Activated CD4-positive, CD25-positive, alpha-beta regulatory T cell treated with anti-CD3 and anti-CD28 coated beads, Interleukin-2, amount 50 U/mL, for 72 hours (primary cell): ENCODE measurements around the gene PARVB.

Source experiments
- DNase-seq: peaks from one replicate; pipeline ENCODE4 v3.0.0; 2021

The PARVB gene, protein sequence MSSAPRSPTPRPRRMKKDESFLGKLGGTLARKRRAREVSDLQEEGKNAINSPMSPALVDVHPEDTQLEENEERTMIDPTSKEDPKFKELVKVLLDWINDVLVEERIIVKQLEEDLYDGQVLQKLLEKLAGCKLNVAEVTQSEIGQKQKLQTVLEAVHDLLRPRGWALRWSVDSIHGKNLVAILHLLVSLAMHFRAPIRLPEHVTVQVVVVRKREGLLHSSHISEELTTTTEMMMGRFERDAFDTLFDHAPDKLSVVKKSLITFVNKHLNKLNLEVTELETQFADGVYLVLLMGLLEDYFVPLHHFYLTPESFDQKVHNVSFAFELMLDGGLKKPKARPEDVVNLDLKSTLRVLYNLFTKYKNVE

DNA sequence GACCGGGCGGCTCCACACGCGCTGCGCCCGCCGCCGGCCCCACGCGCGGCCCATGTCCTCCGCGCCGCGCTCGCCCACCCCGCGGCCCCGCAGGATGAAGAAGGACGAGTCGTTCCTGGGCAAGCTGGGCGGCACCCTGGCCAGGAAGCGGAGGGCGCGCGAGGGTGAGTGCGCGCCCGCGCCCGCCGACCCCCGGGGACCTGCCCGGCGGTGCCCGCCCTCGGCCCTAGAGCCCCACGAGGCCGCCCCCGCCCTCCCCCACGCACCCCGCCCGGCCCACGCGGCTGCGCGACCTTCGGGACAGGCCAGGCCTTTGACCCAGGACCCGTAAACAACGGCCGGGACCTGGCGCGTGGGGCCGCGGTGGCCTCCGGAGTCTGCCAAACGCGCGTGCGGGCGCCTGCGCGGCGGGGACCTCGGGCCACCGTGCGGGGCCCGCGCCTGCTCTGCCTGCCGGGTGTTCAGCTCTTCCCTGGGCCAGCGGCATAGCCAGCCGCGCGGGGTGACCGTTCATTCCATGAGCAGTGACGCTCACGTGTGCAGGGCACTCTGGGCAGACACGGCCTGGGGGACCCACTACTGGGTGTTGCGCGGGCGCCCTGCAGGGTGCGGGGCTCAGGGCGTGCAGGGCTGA is at the start of gene PARVB:
Gene PARVB, plus strand, starts transcription at position 15 of the 634 bp plus-strand sequence. Its CDS starts 38 bp downstream, at position 53.
- peak; percentile 34 for DNase-seq

DNA sequence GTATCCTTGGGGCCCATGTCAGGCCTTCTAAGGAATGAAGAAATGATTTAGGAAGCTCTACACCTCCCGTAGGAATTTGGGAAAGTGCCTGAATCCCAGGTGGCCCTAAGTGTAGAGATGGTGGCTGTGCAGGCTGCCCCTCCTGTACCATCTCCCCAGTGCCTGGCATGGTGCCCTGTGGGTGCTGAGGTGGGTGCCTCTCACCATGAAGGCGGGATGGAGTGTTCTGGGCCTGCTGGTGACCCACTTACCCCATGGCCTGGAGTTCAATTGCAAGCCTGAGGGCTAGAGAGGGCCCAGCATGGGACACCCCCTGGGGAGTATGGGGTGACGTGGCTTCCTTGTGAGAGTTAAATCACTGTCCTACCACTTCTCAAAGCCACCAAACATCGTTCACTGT is 49.1 kb upstream of the PARVB start:
- no peak for DNase-seq

DNA sequence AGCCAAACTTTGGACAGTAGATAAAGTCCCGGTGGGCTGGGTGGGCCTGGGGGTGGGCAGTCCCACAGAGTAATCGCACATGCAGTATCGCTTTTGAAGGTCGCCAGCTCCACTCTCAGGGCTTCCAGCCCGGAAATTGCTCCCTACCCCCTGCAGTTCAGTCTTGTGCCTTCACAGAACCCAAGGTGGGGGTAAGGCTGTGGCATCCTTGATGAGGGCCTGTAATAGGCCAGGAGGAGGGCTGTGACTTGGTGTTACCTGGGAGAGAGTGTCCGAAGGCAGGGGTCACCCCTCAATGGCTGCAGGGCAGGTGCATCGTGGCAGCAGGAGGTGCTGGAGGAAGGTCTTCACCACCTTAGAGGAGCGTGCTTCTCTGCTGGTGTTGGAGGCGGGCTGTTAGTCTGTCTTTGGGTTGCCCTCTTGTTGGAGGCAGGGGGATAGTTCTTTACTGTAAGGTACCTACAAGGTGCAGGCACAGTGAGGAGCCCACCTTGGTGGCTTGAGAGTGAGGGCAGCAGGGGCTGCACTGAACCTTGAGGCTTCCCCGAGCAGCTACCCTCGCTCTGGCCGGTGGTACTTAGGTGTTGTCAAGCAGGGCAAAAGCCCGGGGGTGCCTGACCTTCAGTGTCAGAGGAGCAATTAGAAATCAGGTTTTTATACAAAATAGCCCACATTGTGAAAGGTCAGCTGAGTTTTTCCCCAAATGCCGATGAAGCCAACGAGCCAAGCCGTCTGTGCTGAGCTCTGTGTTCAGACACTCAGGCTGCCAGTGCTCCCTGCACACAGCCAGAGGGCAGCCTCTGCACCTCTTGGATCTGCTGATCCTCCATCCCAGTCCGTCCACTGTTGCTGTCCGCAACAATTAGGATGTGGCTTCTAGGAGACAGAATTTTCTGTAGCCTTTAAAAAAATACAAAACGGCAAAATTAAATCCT is 47.0 kb upstream of the PARVB start:
- no peak for DNase-seq

DNA sequence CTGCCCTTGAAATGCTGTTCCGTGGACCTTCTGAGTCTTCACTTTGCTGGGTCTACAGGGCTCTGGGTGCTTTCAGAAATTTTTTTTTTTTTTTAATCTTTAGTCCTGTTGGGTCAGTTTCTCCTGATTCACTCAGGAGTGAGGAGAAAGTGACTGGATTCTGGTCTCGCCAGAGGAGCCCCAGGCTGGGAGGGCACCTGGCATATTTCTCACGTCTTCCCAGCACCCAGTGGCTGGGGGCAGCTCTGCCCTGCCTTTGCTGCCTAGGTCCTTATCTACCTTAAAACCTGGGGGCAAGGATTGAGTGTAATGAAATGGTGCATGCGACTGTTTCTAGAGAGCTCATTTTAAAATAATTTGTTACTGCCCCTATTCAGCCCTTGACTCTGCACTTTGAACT is 45.5 kb upstream of the PARVB start:
- DNase-seq = no peak

DNA sequence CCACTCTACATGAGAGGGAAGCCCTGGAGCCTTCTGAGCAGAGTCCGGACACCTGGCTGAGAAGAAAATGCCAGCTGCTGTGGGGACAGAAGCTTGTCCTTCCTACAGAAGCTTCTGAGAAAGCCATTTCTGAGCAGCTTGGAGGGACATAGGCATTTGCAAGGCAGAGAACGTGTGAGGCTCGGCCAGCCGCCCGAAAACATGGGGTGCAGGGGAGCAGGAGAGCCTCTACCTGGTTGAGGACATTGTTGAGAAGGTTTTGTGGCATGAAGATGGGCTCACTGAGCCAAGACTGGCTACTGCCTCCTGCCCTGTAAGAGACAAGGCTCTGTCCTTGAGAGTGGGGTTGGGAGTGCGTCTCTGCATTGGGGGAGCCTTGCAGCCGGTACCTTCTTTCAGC is 43.5 kb upstream of the PARVB start:
- DNase-seq = no peak

DNA sequence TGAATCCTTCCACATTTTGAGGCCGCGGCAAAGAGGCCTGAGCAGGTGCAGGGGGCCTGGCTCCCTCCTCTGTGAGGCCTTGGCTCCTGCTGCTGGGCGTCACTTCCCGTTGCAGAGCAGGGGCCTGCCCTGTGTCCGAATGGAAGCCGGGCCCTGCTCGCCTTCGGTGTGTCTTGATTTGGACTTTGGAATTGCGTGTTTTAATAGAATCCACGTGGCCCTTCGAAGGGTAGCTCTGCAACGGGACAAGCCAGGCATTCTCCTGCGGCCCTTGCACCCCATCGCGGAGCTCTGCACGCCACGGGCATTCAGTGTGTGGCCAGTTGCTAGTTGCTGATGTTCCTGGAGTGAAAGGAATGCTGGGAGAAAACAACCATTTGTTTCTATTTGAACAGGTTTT is 43.1 kb upstream of the PARVB start:
- DNase-seq = no peak

DNA sequence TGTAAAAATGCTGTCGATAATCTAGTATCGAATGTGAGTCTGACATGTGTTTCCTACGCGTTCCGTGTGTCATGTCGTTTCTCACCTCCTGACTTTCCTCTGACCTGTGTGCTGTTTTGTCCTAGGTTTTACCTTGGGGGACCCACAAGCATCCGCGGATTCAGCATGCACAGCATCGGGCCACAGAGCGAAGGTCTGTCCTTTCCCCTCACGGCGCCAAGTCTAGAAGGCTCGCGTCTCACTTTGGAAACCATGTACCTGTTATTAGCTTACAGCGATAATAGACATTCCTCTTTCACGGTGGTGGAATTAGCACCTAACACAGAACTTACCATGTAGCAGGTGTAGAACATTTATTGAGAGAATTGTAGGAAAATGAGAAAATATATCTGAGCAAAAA is 40.3 kb upstream of the PARVB start:
- no peak for DNase-seq

DNA sequence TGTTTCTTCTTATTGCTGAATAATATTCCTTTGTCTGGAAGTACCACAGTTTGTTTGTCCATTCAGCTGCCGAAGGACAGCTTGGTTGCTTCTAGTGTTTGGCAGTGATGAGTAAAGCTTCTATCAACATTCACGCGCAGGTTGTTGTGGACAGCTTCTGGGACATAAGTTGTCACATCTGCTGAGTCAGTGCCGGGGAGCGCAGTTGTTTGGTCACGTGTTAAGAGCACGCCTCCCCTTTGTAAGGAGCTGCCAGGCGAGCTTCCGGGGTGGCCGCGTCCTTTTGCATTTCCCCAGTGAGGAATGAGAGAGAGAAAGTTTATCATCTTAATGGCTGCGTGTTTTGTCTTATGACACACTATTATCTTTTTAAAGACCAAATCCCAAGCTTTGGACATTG is 38.6 kb upstream of the PARVB start:
- no peak for DNase-seq

DNA sequence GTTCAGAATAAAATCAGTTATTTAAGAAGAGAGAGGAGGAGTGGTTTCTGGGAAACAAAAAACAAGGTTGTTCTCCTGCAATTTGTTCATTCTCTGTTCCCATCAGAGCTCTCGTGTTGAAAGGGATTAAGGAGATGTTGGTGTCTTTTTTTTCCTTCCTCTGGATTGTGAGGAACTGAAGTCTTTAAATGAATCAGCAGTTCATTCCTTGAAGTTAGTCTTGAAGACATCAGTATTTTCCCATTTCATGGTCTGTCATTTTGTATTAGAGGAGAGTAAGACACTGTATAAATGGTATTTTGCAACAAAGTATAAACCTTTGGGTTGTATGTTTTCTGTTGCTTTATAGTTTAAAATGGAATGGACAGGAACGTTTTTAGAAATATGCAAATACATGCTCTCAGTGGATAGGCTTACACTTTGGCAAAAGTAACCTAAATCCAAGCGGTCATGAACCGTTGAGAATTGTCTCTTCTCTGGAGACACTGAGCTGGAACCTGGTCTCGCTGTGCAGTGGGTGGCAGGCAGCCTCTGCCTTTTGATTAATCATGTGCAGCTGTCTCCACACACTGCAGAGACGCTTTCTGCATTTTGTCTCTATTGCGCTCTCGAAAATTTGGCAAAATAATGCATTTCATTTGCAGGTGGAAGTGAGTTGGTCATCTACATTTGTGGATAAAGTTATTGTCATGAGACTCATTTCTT is 35.8 kb upstream of the PARVB start:
- no peak for DNase-seq

DNA sequence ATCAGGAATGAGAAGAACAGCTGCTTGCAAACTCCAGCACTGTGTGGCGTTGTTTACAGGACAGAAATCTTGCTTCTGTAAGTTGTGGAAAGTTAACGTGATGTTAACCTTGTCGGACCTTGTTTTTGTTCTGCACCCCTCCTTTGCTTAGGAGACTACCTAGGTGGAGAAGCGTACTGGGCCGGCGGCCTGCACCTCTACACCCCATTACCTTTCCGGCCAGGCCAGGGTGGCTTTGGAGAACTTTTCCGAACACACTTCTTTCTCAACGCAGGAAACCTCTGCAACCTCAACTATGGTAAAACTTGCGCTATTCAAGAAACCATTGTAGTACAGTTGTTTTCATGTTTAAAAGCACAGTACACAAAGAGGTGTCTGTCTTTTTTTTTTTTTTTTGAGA is 35.1 kb upstream of the PARVB start:
- DNase-seq = no peak

DNA sequence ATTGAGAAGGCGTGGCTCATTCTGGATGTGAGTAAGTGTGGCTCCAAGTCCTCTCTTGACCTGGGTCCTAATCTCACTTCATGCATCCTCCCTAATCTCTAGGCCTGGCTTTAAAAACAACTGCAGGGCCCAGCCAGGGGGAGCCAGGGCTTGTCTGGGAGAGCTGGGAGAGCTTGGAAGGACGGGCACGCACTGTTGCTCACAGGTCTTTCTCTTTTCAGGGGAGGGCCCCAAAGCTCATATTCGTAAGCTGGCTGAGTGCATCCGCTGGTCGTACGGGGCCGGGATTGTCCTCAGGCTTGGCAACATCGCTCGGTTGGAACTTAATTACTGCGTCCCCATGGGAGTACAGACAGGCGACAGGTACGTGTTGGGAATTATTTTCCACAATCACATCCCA is 34.1 kb upstream of the PARVB start:
- no peak for DNase-seq

DNA sequence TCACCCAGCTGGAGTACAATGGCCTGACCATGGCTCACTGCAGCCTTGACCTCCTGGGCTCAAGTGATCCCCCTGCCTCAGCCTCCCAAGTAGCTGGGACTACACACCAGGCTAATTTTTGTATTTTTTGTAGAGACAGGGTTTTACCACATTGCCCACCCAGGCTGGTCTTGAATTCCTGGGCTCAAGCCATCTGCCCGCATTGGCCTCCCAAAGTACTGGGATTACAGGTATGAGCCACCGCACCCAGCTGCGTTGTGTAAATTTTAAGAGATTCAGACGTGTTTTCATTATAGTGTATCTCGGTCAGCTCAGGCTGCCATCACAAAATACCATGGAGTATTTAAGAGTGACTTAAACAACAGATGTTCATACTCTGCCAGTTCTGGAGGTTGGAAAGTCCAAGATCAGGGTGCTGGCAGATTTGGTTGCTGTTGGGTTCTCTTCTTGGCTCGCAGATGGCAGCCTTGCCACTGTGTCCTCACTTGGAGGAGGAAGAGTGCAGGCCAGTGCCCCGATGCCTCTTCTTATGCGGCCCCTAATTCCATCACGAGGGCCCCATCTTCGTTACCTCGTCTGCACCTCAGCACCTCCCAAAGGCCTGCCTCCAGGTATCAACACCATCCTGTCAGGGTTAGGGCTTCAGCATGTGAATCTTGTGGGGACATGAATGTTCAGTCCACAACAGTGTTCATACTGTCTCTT is 32.6 kb upstream of the PARVB start:
- no peak for DNase-seq

DNA sequence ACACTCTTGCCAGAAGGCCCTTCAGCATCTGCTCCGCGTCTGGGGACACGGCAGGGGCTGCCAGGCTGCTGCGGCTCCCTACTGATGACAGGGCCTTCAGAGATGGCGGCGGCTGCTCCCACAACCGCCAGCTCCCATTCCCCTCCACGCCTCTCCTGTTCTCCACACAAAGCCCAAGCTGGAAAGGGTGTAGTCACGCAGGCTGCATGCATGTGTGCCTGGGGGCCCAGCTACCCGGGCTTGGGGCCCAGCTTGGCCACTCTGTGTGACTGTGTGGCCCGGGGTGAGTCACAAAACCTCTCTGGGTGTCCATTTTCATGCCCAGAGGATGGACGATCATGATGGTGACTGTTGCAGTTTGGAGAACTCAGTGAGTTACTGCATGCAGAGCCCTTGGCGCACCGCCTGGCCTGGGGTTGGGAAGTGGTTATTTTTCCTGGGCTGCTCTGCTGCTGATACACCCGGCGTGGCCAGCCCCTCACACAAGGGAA is 31.7 kb upstream of the PARVB start:
- DNase-seq = no peak

DNA sequence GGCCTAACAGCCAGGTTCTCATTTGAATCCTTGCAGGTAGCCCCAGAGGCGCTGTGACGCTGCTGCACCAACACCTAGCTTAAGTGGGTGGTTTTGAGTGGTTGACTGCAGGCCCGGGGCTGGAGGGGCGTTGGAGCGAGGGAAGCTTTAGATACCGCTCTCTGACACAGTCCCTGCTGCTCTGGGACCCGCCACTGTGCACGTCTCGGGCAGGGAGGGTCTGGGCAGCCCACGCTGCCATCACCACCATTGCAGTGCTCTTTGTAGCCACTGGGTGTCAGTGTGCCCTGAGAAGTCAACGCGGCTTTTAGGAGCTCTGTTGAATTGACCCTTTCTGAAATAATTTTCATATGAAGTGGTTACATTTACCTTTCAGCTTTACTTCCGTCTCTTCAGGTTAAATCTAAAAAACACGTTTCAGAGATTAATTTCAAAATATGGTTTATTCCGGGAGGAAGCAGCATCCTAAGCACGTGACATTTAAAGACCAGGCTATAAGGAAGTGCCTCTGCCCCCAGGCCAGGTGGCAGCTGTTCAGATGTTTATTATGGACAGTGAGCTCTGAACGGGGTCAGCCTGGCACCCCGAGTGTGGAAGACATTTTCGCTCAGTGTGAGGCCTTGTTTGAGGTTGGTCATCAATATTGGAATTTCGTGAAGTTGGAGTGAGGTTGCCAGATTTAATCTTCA is 30.9 kb upstream of the PARVB start:
- DNase-seq = peak; percentile 54

DNA sequence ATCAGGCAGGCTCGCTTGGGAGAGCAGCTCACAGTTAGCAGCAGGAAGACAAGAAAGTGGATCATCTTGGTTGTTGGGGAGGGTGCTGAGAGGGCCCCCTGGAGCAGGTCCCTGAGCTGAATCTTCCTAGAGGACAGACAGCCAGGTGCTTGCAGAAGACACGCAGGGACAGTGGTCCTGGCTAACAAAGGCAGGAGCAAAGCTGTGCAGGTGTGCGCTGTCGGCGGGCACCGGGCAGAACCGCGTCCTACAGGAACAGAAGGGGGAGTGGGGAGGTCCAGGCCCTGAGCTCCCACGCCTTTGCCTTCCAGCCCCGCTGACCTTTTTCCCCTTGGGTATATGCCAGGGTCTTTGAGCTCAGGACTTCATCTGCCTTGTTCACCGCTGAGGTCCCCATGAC is 30.1 kb upstream of the PARVB start:
- no peak for DNase-seq

DNA sequence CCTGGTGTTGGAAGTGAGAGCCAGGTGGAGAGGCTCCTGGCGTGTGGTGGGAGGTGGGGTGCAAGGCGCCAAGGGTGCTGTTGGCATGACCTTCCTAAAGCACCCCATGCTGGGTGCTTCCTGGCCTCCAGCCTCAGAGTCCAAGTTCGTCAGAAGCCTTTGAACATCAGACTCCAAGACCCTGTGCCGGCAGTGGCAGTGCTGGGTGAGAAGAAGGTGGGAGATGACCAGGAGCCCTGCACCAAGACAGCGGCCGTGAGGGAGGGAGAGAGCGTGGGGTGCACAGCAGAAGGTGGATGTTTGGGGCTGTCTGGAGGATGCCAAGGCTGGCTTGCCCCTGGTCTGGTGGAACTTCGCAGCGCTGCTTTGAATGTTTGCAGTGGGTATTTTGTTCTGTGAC is 29.7 kb upstream of the PARVB start:
- no peak for DNase-seq

DNA sequence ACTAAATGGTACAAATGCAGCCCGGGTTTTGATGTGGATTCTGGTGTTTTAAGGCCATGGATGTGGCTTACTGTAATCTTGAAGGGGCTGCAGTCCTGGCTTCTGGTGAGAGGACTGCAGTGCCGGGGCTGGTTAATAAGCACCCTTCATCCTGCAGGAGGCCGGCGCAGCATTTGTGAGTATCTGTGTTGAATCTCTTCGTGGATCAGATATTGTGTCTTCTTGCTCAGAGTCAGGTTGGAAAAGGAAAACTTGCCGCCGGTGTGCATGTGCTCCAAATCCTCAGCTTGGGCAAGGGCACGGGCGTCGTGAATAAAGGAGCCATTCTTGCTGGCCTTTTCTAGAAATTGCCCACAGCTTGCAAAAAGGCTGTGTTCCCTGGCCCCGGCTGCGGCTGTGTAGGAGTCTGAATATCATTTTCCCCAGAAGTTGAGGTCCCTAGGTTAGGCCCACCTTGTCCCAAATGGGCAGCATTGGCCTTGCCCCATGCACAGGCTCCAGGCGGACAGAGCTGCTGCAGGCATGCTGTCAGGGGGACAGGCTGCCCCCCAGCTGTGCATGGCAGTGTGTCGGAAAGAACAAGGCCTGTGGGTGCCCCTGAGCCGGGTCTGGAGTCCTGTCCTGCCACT is 28.9 kb upstream of the PARVB start:
- no peak for DNase-seq

DNA sequence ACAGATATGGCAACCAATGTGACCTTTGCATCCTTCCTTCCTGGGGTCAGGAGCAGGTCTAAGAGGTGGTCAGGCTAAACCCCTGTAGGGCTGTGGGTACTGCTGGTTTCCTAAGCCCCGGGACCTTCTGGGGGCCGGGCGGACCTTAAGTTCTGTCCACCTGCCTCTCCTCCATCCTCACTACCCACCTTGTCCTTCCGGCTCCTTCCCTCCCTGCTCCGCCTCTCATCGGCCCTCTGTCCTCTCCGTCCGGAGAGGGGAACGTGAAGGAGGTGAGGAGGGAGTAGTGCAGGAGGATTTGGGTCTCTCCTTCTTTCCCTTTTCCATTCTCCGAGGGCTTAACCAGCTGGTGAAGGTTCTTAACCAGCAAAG is 28.3 kb upstream of the PARVB start:
- no peak for DNase-seq

DNA sequence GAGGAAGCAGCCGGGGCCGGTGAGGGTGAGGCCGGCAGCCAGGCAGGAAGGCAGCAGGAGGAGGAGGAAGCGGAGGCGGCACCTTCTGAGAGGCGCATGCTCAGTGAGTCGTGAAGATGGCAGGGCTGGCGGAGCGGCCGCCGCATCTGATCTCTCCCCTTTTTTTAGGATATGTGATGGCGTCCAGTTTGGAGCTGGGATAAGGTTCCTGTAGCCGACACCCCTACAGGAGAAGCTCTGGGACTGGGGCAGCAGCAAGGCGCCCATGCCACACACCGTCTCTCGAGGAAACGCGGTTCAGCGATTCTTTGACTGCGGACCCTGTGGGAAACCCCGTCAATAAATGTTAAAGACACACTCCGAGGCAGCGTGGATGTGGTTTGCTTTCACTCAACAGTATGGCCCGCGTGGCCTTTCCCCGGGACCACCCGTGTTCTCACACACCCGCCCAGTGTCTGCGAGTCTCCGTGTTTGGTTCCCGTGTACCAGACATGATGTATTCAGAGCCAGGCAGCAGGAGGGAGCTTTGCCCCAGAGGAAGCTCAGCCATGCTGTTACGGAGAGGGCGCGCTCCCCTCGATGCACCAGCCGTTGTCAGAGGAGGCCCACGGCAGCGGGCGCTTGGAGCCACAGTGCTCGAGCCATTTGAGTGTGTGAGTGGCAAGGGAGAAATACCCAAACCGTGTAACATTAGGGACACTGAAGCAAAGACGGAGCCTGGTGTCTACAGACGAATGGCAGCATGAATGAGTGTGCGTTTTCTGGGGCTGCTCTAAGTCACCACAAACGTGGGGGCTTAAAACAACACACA is 27.7 kb upstream of the PARVB start:
- DNase-seq = peak; percentile 71

DNA sequence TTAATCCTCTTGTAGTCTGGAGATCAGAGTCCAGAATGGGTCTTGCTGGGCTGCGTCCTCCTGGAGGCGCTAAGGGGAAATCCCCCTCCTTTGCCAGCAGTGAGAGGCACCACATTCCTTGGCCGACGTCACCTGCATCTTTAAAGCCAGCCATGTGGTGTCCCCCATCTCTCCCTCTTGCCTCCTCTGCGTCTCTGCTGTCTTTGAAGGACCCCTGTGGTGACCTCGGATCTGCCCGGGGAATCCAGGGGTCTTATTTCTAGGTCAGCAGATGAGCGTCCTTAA is 27.2 kb upstream of the PARVB start:
- no peak for DNase-seq
